GM18502 (cell line): ENCODE data around the gene PLOD3.
"Not testable (repeated sequence)": the region's sequence is repeated elsewhere in the genome, so short reads cannot be mapped to it uniquely, and the experiment has no call there.

ENCODE experiments used
- ATAC-seq: cut with Tn5 transposase; IDR thresholded peaks from one replicate; pipeline ENCODE4 v1.9.1; 2021; ENCODE audit warnings: mild to moderate bottlenecking; ENCODE audit not compliant: unreplicated experiment, poor library complexity

Gene PLOD3

GRCh38 chr7:101216001-101216859 lies 1.2 kb downstream of the PLOD3 start:
- ATAC-seq, result no peak

- ATAC-seq, result no peak
Measured at GRCh38 chr7:101212014-101212413, 5.4 kb downstream of the PLOD3 start.

GRCh38 chr7:101211501-101211900 lies 5.9 kb downstream of the PLOD3 start:
- no peak for ATAC-seq

- no peak for ATAC-seq
Measured at GRCh38 chr7:101210143-101210542, 7.2 kb downstream of the PLOD3 start.

GRCh38 chr7:101208794-101209193 lies 8.6 kb downstream of the PLOD3 start:
- ATAC-seq, result no peak

GRCh38 chr7:101207459-101207858 lies 9.9 kb downstream of the PLOD3 start:
- no peak for ATAC-seq

GRCh38 chr7:101206665-101207042 lies 10.7 kb downstream of the PLOD3 start:
- ATAC-seq, result no peak

- ATAC-seq, result no peak
Measured at GRCh38 chr7:101205901-101206664, 11.3 kb downstream of the PLOD3 start.

- not testable (repeated sequence) for ATAC-seq
Measured at GRCh38 chr7:101203740-101204738, 13.3 kb downstream of the PLOD3 start.

- ATAC-seq, result no peak
Measured at GRCh38 chr7:101202603-101202918, 14.8 kb downstream of the PLOD3 start.

- ATAC-seq, result no peak
Measured at GRCh38 chr7:101201695-101202602, 15.4 kb downstream of the PLOD3 start.

- no peak for ATAC-seq
Measured at GRCh38 chr7:101200862-101201599, 16.4 kb downstream of the PLOD3 start, which contains the start of gene MOGAT3. MOGAT3 (minus strand) TSS chr7:101201036; CDS start chr7:101200854, 182 bp downstream.

GRCh38 chr7:101200504-101200861 lies 16.9 kb downstream of the PLOD3 start:
- ATAC-seq, result no peak

- ATAC-seq, result not testable (repeated sequence)
Measured at GRCh38 chr7:101199522-101199921, 17.9 kb downstream of the PLOD3 start.

GRCh38 chr7:101198476-101198875 lies 18.9 kb downstream of the PLOD3 start:
- no peak for ATAC-seq

- ATAC-seq, result no peak
Measured at GRCh38 chr7:101197991-101198390, 19.4 kb downstream of the PLOD3 start.

GRCh38 chr7:101195884-101196283 lies 21.5 kb downstream of the PLOD3 start:
- ATAC-seq, result no peak

GRCh38 chr7:101189109-101189508 lies 28.3 kb downstream of the PLOD3 start:
- no peak for ATAC-seq
